ENCODE measurements around the gene MTHFSD. TPM values are rescaled to one million over a fixed set of nuclear protein-coding genes. Genes with fewer than 3 reads are reported as not detected.

Gene MTHFSD
- total RNA-seq, 1 experiment from 2014 or later, result 4.7 TPM

DNA sequence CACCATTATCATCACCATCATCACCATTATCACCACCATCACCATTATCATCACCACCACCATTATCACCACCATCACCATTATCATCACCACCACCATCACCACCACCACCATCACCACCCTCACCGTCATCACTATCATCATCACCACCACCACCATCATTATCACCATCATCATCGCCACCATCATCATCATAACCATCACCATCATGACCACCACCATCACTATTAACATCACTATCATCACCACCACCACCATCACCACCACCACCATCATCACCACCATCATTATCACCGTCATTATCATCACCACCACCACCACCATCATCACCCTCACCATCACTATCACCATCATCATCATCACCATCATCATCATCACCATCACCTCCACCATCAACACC, 32.5 kb upstream of the MTHFSD start:
- H3K36me3 Mint-ChIP-seq (ENCODE audit: insufficient read depth in 1 of 3, low read depth in 3 of 3), result no peaks in the 10 kb centered on the region
- Histone ChIP-seq H3K9ac (ENCODE audit: extremely low read depth, insufficient read length, low read length) (no peak overlapping the region), H3K23me2 (ENCODE audit: insufficient read length, low read depth, low read length, poor library complexity, severe bottlenecking) (no peaks in the 10 kb centered on the region), H4K91ac (ENCODE audit: insufficient read length, low read depth, low read length) (no peak overlapping the region), H4K5ac (ENCODE audit: insufficient read length, low read depth, low read length) (no peak overlapping the region), H2BK20ac (ENCODE audit: low read depth, low read length, poor library complexity, severe bottlenecking) (no peak overlapping the region), H3K56ac (ENCODE audit: insufficient read length, low read depth, low read length) (no peak overlapping the region), H2BK5ac (ENCODE audit: insufficient read length, low read length) (no peak overlapping the region), H2AFZ (ENCODE audit: low read length) (no peak overlapping the region), H3K27me3 (ENCODE audit: insufficient read depth, low read length) (no peaks in the 10 kb centered on the region), H3K18ac (ENCODE audit: insufficient read length, low read depth, low read length) (no peak overlapping the region), H3K4ac (ENCODE audit: low read depth, low read length) (no peak overlapping the region), H2BK120ac (ENCODE audit: low read depth, low read length, poor library complexity, severe bottlenecking) (no peak overlapping the region), H3K23ac (ENCODE audit: insufficient read length, low read depth, low read length) (no peak overlapping the region), H2AK5ac (ENCODE audit: insufficient read length, low read length) (no peak overlapping the region), H3K9me3 (ENCODE audit: control insufficient read depth, low read depth, low read length) (no peaks in the 10 kb centered on the region), H3T11ph (ENCODE audit: low read length) (no peak overlapping the region), H2BK12ac (ENCODE audit: insufficient read length, low read depth, low read length) (no peak overlapping the region), H3K79me2 (ENCODE audit: insufficient read depth, low read length) (no peaks in the 10 kb centered on the region), H3K79me1 (ENCODE audit: insufficient read depth, low read depth, low read length, poor library complexity, severe bottlenecking) (no peaks in the 10 kb centered on the region), H4K8ac (replicated peaks; ENCODE audit: insufficient read length, low read depth, low read length) (no peak overlapping the region), H3K14ac (ENCODE audit: insufficient read depth, low read length) (no peak overlapping the region), H3K4me1 (ENCODE audit: insufficient read depth, low read length) (no peaks in the 10 kb centered on the region), H3K4me2 (ENCODE audit: insufficient read depth, insufficient read length, low read length) (no peak overlapping the region), H2BK15ac (ENCODE audit: low read depth, low read length) (no peak overlapping the region), H3K27ac (ENCODE audit: insufficient read length, low read depth, low read length) (no peak overlapping the region), H4K20me1 (ENCODE audit: control insufficient read depth, insufficient read depth, insufficient read length) (no peaks in the 10 kb centered on the region)
- H3K27ac Mint-ChIP-seq, result no peak overlapping the region
- DNase-seq, result no peak
- peaks cover 0 to 3% of the 10 kb centered on the region in 2 experiments; a peak in 1 of 4 replicates for H3K4me1 Mint-ChIP-seq
- no peak overlapping the region for H3K4me3 Mint-ChIP-seq
- no peaks in the 10 kb centered on the region for H3K9me3 Mint-ChIP-seq
- TF ChIP-seq, protein P1, sequence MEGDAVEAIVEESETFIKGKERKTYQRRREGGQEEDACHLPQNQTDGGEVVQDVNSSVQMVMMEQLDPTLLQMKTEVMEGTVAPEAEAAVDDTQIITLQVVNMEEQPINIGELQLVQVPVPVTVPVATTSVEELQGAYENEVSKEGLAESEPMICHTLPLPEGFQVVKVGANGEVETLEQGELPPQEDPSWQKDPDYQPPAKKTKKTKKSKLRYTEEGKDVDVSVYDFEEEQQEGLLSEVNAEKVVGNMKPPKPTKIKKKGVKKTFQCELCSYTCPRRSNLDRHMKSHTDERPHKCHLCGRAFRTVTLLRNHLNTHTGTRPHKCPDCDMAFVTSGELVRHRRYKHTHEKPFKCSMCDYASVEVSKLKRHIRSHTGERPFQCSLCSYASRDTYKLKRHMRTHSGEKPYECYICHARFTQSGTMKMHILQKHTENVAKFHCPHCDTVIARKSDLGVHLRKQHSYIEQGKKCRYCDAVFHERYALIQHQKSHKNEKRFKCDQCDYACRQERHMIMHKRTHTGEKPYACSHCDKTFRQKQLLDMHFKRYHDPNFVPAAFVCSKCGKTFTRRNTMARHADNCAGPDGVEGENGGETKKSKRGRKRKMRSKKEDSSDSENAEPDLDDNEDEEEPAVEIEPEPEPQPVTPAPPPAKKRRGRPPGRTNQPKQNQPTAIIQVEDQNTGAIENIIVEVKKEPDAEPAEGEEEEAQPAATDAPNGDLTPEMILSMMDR (conservative IDR thresholded peaks at IDR 0.05), result no peak
- no CpG with 5 or more reads among the region's 3 CpGs for WGBS (ENCODE audit: extremely low coverage, insufficient read length, low lambda C conversion rate)
- peaks cover 42% of the 10 kb centered on the region for H3K27me3 Mint-ChIP-seq (ENCODE audit: low read depth)
